Natural killer cell (primary cell): Measurements from ENCODE around the gene KRTAP5-3. TPM values are rescaled to one million over a fixed set of nuclear protein-coding genes. Genes with fewer than 3 reads are reported as not detected.
A peak's percentile ranks its signal among the peaks of the same experiment; 100 is the strongest.

Source experiments
- ATAC-seq, 3 donors: fragments of 150-1000 bp in 2 of 3; fragments of 200-7000 bp in 1 of 3; cut with Tn5 transposase; 1 replicate in 1 of 3; 2 replicates in 2 of 3; pipeline ENCODE4 v1.10.0; 2021; ENCODE audit warnings: mild to moderate bottlenecking in 2 of 3, moderate library complexity in 2 of 3
- DNase-seq, 2 donors: peaks; one replicate each; pipeline versions ENCODE4 v3.0.0 to v3.0.0-alpha.2; 2013 to 2021; ENCODE audit warnings: mixed read lengths in 1 of 2
- H3K27ac ChIP-seq: one replicate; pipeline ENCODE4 v1.5.1; 2013; ENCODE audit warnings: mild to moderate bottlenecking, low read length
- H3K27me3 ChIP-seq: one replicate; pipeline ENCODE4 v1.6.1; 2013; ENCODE audit warnings: low read length; ENCODE audit not compliant: control insufficient read depth, insufficient read depth
- H3K36me3 ChIP-seq: one replicate; pipeline ENCODE4 v1.6.1; 2013; ENCODE audit warnings: low read length; ENCODE audit not compliant: control insufficient read depth, insufficient read depth
- H3K4me1 ChIP-seq: one replicate; pipeline ENCODE4 v1.6.1; 2013; ENCODE audit warnings: low read length; ENCODE audit not compliant: control insufficient read depth, insufficient read depth
- H3K4me3 ChIP-seq: one replicate; pipeline ENCODE4 v1.5.1; 2013; ENCODE audit warnings: low read length
- H3K9me3 ChIP-seq: one replicate; pipeline ENCODE4 v1.6.1; 2013; ENCODE audit warnings: low read length; ENCODE audit not compliant: control insufficient read depth, insufficient read depth
- H3K27ac Mint-ChIP-seq, 2 donors: one replicate each; pipeline ENCODE4 v1.8.0; 2022; ENCODE audit warnings: mild to moderate bottlenecking in 2 of 2, mixed read lengths in 2 of 2, moderate library complexity in 1 of 2
- H3K27me3 Mint-ChIP-seq, 2 donors: one replicate each; pipeline ENCODE4 v1.8.0; 2022; ENCODE audit warnings: low read depth in 2 of 2, mixed read lengths in 2 of 2
- H3K36me3 Mint-ChIP-seq: one replicate; pipeline ENCODE4 v1.8.0; 2022; ENCODE audit warnings: mixed read lengths
- H3K4me1 Mint-ChIP-seq, 2 donors: one replicate each; pipeline ENCODE4 v1.8.0; 2022; ENCODE audit warnings: mixed read lengths in 2 of 2
- H3K4me3 Mint-ChIP-seq: one replicate; pipeline ENCODE4 v1.8.0; 2022; ENCODE audit warnings: mild to moderate bottlenecking, moderate library complexity, mixed read lengths
- H3K9me3 Mint-ChIP-seq, 2 donors: one replicate each; pipeline ENCODE4 v1.8.0; 2022; ENCODE audit warnings: mixed read lengths in 2 of 2
- WGBS: methylation state at CpG from one replicate; pipeline ENCODE4 v1.1.7; 2013; ENCODE audit warnings: missing lambda C conversion rate; ENCODE audit not compliant: insufficient coverage; 5-methylcytosine and 5-hydroxymethylcytosine counted together
- intact Hi-C: fragments of 100-400 bp; cut with micrococcal nuclease; formaldehyde crosslinking; loops from one replicate; pipeline ENCODE4 v1.14.2; 2022
- total RNA-seq, 4 donors: library from RNA; stranded (reverse); fragments of 120-200 nt in 1 of 4; gene quantifications; one replicate each; pipeline versions ENCODE4 v1.2.3 to v1.2.4, GENCODE V29; 2013 to 2022
- TF ChIP-seq, protein P1 (sequence below): fragments of 200-600 bp; IDR thresholded peaks from one replicate; pipeline ENCODE4 v1.8.0; 2022; ENCODE audit warnings: antibody characterized with exemption

Gene KRTAP5-3
- total RNA-seq, 3 donors from 2014 or later (not counting 1 experiment from before 2014, with no cell fraction given) = not detected

DNA sequence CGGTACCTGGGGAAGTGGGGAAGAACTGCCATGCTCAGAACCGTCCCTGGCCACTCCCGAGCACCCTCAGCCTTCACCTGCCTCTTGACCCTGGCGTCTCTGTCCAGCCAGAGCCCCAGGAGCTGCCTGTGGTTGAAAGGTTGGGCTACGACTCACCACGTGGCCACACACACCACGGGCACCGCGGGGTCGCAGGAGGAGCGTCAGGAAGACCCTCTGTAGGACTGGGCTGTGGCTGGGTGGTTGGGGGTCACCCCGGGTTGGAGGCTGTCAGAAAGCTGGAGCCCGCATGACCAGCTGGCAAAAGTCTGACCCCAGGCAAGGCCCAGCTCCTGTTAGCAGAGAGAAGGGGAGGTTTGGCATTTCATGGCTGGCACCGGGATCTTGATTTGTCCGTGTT lies 32.8 kb upstream of the KRTAP5-3 start:
- H3K27me3 ChIP-seq = peaks cover 7% of the 10 kb centered on the region
- no peak overlapping the region for H3K27ac ChIP-seq
- H3K36me3 Mint-ChIP-seq = no peaks in the 10 kb centered on the region
- TF ChIP-seq, protein P1, sequence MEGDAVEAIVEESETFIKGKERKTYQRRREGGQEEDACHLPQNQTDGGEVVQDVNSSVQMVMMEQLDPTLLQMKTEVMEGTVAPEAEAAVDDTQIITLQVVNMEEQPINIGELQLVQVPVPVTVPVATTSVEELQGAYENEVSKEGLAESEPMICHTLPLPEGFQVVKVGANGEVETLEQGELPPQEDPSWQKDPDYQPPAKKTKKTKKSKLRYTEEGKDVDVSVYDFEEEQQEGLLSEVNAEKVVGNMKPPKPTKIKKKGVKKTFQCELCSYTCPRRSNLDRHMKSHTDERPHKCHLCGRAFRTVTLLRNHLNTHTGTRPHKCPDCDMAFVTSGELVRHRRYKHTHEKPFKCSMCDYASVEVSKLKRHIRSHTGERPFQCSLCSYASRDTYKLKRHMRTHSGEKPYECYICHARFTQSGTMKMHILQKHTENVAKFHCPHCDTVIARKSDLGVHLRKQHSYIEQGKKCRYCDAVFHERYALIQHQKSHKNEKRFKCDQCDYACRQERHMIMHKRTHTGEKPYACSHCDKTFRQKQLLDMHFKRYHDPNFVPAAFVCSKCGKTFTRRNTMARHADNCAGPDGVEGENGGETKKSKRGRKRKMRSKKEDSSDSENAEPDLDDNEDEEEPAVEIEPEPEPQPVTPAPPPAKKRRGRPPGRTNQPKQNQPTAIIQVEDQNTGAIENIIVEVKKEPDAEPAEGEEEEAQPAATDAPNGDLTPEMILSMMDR = no peak
- no peaks in the 10 kb centered on the region for H3K4me1 Mint-ChIP-seq
- DNase-seq (no peak), ATAC-seq (no peak)
- peaks cover 11 to 24% of the 10 kb centered on the region in 2 donors for H3K27me3 Mint-ChIP-seq
- H3K4me3 ChIP-seq = no peak overlapping the region
- WGBS = 67% methylated on average over 15 of the region's 15 CpGs
- intact Hi-C loops = no loop called here
- H3K9me3 ChIP-seq = no peaks in the 10 kb centered on the region
- no peaks in the 10 kb centered on the region for H3K9me3 Mint-ChIP-seq
- H3K4me3 Mint-ChIP-seq = no peak overlapping the region
- no peaks in the 10 kb centered on the region for H3K4me1 ChIP-seq
- H3K36me3 ChIP-seq = no peaks in the 10 kb centered on the region
- no peak overlapping the region for H3K27ac Mint-ChIP-seq

DNA sequence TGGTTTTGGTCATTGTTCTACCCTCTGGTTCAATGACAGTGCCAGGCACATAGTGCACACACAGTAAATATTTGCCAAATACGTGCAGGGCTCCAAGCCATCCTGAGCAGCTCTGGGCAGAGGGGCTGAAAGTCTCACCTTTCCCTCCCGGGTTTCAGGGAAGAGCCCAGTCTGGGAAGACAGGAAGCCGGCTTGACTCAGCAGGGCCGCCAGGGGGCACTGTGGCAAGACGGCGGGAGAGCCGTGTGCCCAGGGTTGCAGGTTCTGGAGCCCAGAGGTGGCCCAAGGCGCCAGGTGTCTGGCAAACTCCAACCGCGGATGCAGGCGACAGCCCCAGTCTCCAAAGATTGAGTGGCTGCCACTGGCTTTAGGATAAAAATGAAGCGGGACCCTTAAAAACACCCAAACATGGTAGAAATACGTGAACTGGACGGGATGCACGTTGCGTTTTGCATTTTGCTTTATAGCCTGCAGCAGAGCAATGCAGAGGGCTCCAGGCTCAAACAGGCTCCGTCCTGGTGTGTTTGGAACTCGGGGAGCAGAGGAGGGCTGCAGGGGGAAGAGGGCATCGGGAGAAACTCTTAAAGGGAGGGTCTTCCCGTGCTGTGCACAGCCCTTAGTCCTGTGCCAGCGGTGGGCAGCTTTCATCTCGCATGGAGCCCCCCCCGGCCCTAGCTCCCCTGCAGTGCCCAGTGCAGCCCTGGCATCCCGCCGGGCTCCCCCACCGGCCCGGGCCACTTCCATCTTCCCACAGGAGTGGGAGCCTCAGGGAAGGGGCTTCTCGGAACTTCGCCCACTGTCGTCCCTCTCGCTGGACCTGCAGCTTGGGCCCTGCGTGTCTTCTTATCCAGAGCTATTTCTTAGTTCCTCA lies 32.0 kb upstream of the KRTAP5-3 start:
- Histone ChIP-seq H3K9me3 (no peaks in the 10 kb centered on the region), H3K27me3 (peaks cover 7% of the 10 kb centered on the region), H3K4me3 (no peak overlapping the region), H3K36me3 (no peaks in the 10 kb centered on the region), H3K27ac (no peak overlapping the region), H3K4me1 (no peaks in the 10 kb centered on the region)
- Mint-ChIP-seq H3K27me3 (peaks cover 18 to 32% of the 10 kb centered on the region in 2 donors), H3K36me3 (no peaks in the 10 kb centered on the region), H3K4me1 (no peaks in the 10 kb centered on the region), H3K9me3 (no peaks in the 10 kb centered on the region), H3K27ac (no peak overlapping the region), H3K4me3 (no peak overlapping the region)
- intact Hi-C loops = no loop called here
- 52% methylated on average over 32 of the region's 32 CpGs for WGBS
- TF ChIP-seq, protein P1 = peak; percentile 85
- ATAC-seq (peak in 2 of 3 donors; percentile 49 to 60), DNase-seq (peak in 1 of 2 donors; percentile 67)

DNA sequence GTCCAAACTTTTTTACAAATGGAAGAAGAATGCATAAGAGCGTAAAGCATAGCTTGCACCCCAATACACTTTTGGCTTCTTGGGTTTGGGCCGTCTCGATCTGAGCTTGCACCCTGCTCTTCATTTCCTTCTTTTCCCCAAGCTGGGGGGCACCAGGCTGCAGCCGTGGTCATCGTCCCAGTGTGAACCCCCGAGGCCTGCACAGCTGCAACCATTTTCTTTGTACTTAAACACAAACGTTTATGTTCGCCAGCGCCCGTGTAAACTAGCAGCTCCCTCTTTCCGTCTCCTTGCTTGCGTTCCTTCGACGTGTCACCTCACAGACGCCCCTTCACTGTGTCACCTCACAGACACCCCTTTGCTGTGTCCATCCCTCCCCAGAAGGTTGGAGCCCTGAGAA lies 31.4 kb upstream of the KRTAP5-3 start:
- H3K27ac ChIP-seq = no peak overlapping the region
- Mint-ChIP-seq H3K4me3 (no peak overlapping the region), H3K27me3 (peaks cover 23 to 36% of the 10 kb centered on the region in 2 donors), H3K9me3 (no peaks in the 10 kb centered on the region), H3K36me3 (no peaks in the 10 kb centered on the region), H3K4me1 (no peaks in the 10 kb centered on the region), H3K27ac (no peak overlapping the region)
- DNase-seq (no peak), ATAC-seq (no peak)
- WGBS = 71% methylated on average over 15 of the region's 15 CpGs
- H3K4me1 ChIP-seq = no peaks in the 10 kb centered on the region
- no peaks in the 10 kb centered on the region for H3K9me3 ChIP-seq
- H3K4me3 ChIP-seq = no peak overlapping the region
- peaks cover 7% of the 10 kb centered on the region for H3K27me3 ChIP-seq
- no peaks in the 10 kb centered on the region for H3K36me3 ChIP-seq
- intact Hi-C loops = no loop called here
- TF ChIP-seq, protein P1 = no peak
